Measurements from ENCODE around the gene LAGE3.

DNA sequence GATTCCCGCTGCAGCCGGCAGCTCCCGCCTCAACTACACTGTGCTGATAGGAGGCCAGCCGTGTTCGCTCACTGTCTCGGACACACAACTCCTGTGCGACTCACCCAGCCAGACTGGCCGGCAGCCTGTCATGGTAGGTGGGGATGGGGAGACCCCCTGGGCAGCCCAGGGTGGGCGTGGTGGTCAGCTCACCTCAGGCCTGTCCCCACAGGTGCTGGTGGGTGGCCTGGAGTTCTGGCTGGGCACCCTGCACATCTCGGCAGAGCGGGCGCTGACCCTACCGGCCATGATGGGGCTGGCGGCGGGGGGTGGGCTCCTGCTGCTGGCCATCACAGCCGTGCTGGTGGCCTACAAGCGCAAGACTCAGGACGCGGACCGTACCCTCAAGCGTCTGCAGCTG, 11.5 kb downstream of the LAGE3 start:
- TF ChIP-seq EZH2 (IDR thresholded peaks at IDR 0.05; ENCODE audit: insufficient read depth, poor library complexity, severe bottlenecking) (no peak), EZH2phosphoT487 (IDR thresholded peaks at IDR 0.05; ENCODE audit: insufficient read depth, low read depth) (no peak)

All from GM23248 (cell line).